Measurements from ENCODE around the gene PSMD3. TPM values are rescaled to one million over a fixed set of nuclear protein-coding genes. Genes with fewer than 3 reads are reported as not detected.
A peak's percentile ranks its signal among the peaks of the same experiment; 100 is the strongest.

PSMD3 gene
- total RNA-seq, 1 donor from 2014 or later, result 193 TPM

GRCh38 chr17:40022961-40023541, 42.4 kb downstream of the PSMD3 start:
- no peaks in the 10 kb centered on the region for H3K9me3 Mint-ChIP-seq
- H3K4me3 Mint-ChIP-seq (ENCODE audit: low read depth), result no peak overlapping the region
- intact Hi-C loops (cut with micrococcal nuclease), result no loop called here
- H3K36me3 Mint-ChIP-seq (ENCODE audit: low read depth), result peaks cover 53% of the 10 kb centered on the region
- H3K27me3 Mint-ChIP-seq (ENCODE audit: low read depth), result no peaks in the 10 kb centered on the region
- no peak overlapping the region for H3K27ac Mint-ChIP-seq
- peaks cover 15% of the 10 kb centered on the region for H3K4me1 Mint-ChIP-seq (ENCODE audit: low read depth)
- DNase-seq (ENCODE audit: low spot score), result no peak

GRCh38 chr17:40023590-40024292, 43.1 kb downstream of the PSMD3 start:
- Mint-ChIP-seq H3K9me3 (no peaks in the 10 kb centered on the region), H3K36me3 (ENCODE audit: low read depth) (peaks cover 57% of the 10 kb centered on the region), H3K27me3 (ENCODE audit: low read depth) (no peaks in the 10 kb centered on the region), H3K4me3 (ENCODE audit: low read depth) (no peak overlapping the region), H3K4me1 (ENCODE audit: low read depth) (peaks cover 15% of the 10 kb centered on the region), H3K27ac (no peak overlapping the region)
- no peak for DNase-seq (ENCODE audit: low spot score)
- intact Hi-C loops (cut with micrococcal nuclease), result no loop called here

GRCh38 chr17:40024901-40025300, 44.3 kb downstream of the PSMD3 start:
- peaks cover 15% of the 10 kb centered on the region for H3K4me1 Mint-ChIP-seq (ENCODE audit: low read depth)

GRCh38 chr17:40025559-40025958, 45.0 kb downstream of the PSMD3 start:
- Mint-ChIP-seq H3K27me3 (ENCODE audit: low read depth) (no peaks in the 10 kb centered on the region), H3K36me3 (ENCODE audit: low read depth) (peaks cover 59% of the 10 kb centered on the region), H3K27ac (no peak overlapping the region), H3K9me3 (no peaks in the 10 kb centered on the region), H3K4me3 (ENCODE audit: low read depth) (no peak overlapping the region), H3K4me1 (ENCODE audit: low read depth) (peaks cover 15% of the 10 kb centered on the region)
- intact Hi-C loops (cut with micrococcal nuclease), result no loop called here
- no peak for DNase-seq (ENCODE audit: low spot score)

More at GRCh38 chr17:40024901-40025300, 44.3 kb downstream of the PSMD3 start:
- no peak for DNase-seq (ENCODE audit: low spot score)
- no peak overlapping the region for H3K27ac Mint-ChIP-seq
- H3K4me3 Mint-ChIP-seq (ENCODE audit: low read depth), result no peak overlapping the region
- no peaks in the 10 kb centered on the region for H3K27me3 Mint-ChIP-seq (ENCODE audit: low read depth)
- intact Hi-C loops (cut with micrococcal nuclease), result no loop called here
- no peaks in the 10 kb centered on the region for H3K9me3 Mint-ChIP-seq
- H3K36me3 Mint-ChIP-seq (ENCODE audit: low read depth), result peaks cover 61% of the 10 kb centered on the region

GRCh38 chr17:40025991-40026815, 45.6 kb downstream of the PSMD3 start:
- intact Hi-C loops (cut with micrococcal nuclease), result loop anchor here (2.0 kb wide), 1 partner anchor 43 kb away; no protein-coding TSS in a partner anchor
- Mint-ChIP-seq H3K4me3 (ENCODE audit: low read depth) (no peak overlapping the region), H3K9me3 (no peaks in the 10 kb centered on the region), H3K27me3 (ENCODE audit: low read depth) (no peaks in the 10 kb centered on the region), H3K36me3 (ENCODE audit: low read depth) (peaks cover 59% of the 10 kb centered on the region), H3K27ac (peak overlapping the region; percentile 5), H3K4me1 (ENCODE audit: low read depth) (peaks cover 15% of the 10 kb centered on the region)
- DNase-seq (ENCODE audit: low spot score), result peak; percentile 18

GRCh38 chr17:40026816-40027613, 46.4 kb downstream of the PSMD3 start:
- Mint-ChIP-seq H3K4me1 (ENCODE audit: low read depth) (peaks cover 15% of the 10 kb centered on the region), H3K4me3 (ENCODE audit: low read depth) (no peak overlapping the region), H3K27ac (no peak overlapping the region), H3K27me3 (ENCODE audit: low read depth) (no peaks in the 10 kb centered on the region), H3K36me3 (ENCODE audit: low read depth) (peaks cover 60% of the 10 kb centered on the region), H3K9me3 (no peaks in the 10 kb centered on the region)
- peak; percentile 61 for DNase-seq (ENCODE audit: low spot score)
- intact Hi-C loops (cut with micrococcal nuclease), result loop anchor here (2.0 kb wide), 1 partner anchor 42 kb away; no protein-coding TSS in a partner anchor

- no peak for DNase-seq (ENCODE audit: low spot score)
- Mint-ChIP-seq H3K9me3 (no peaks in the 10 kb centered on the region), H3K36me3 (ENCODE audit: low read depth) (peaks cover 63% of the 10 kb centered on the region), H3K4me3 (ENCODE audit: low read depth) (no peak overlapping the region), H3K27ac (no peak overlapping the region), H3K4me1 (ENCODE audit: low read depth) (peaks cover 15% of the 10 kb centered on the region), H3K27me3 (ENCODE audit: low read depth) (no peaks in the 10 kb centered on the region)
- intact Hi-C loops (cut with micrococcal nuclease), result loop anchor here (2.0 kb wide), 1 partner anchor 41 kb away; no protein-coding TSS in a partner anchor
These were observed 47.0 kb downstream of the PSMD3 start for GRCh38 chr17:40027614-40028012.

GRCh38 chr17:40028595-40028994, 48.0 kb downstream of the PSMD3 start:
- no peak overlapping the region for H3K27ac Mint-ChIP-seq
- peaks cover 15% of the 10 kb centered on the region for H3K4me1 Mint-ChIP-seq (ENCODE audit: low read depth)
- no peaks in the 10 kb centered on the region for H3K27me3 Mint-ChIP-seq (ENCODE audit: low read depth)
- no peaks in the 10 kb centered on the region for H3K9me3 Mint-ChIP-seq
- intact Hi-C loops (cut with micrococcal nuclease), result no loop called here
- peaks cover 64% of the 10 kb centered on the region for H3K36me3 Mint-ChIP-seq (ENCODE audit: low read depth)
- H3K4me3 Mint-ChIP-seq (ENCODE audit: low read depth), result no peak overlapping the region
- DNase-seq (ENCODE audit: low spot score), result no peak

- H3K4me1 Mint-ChIP-seq (ENCODE audit: low read depth), result peaks cover 5% of the 10 kb centered on the region
- H3K9me3 Mint-ChIP-seq, result no peaks in the 10 kb centered on the region
- DNase-seq (ENCODE audit: low spot score), result no peak
- no peak overlapping the region for H3K4me3 Mint-ChIP-seq (ENCODE audit: low read depth)
- no peak overlapping the region for H3K27ac Mint-ChIP-seq
- peaks cover 52% of the 10 kb centered on the region for H3K36me3 Mint-ChIP-seq (ENCODE audit: low read depth)
- intact Hi-C loops (cut with micrococcal nuclease), result no loop called here
- no peaks in the 10 kb centered on the region for H3K27me3 Mint-ChIP-seq (ENCODE audit: low read depth)
These were observed 51.1 kb downstream of the PSMD3 start for GRCh38 chr17:40031706-40032105.

- Mint-ChIP-seq H3K27me3 (ENCODE audit: low read depth) (no peaks in the 10 kb centered on the region), H3K4me3 (ENCODE audit: low read depth) (no peak overlapping the region), H3K36me3 (ENCODE audit: low read depth) (peaks cover 47% of the 10 kb centered on the region), H3K9me3 (no peaks in the 10 kb centered on the region), H3K27ac (no peak overlapping the region), H3K4me1 (ENCODE audit: low read depth) (no peaks in the 10 kb centered on the region)
- no peak for DNase-seq (ENCODE audit: low spot score)
- intact Hi-C loops (cut with micrococcal nuclease), result no loop called here
These were observed 52.0 kb downstream of the PSMD3 start for GRCh38 chr17:40032322-40033320.

- Mint-ChIP-seq H3K27ac (no peak overlapping the region), H3K4me3 (ENCODE audit: low read depth) (no peak overlapping the region), H3K36me3 (ENCODE audit: low read depth) (peaks cover 46% of the 10 kb centered on the region), H3K9me3 (no peaks in the 10 kb centered on the region), H3K4me1 (ENCODE audit: low read depth) (no peaks in the 10 kb centered on the region), H3K27me3 (ENCODE audit: low read depth) (no peaks in the 10 kb centered on the region)
- intact Hi-C loops (cut with micrococcal nuclease), result no loop called here
- no peak for DNase-seq (ENCODE audit: low spot score)
These were observed 52.7 kb downstream of the PSMD3 start for GRCh38 chr17:40033339-40033738.
